ENCODE data around the gene MBL2.

Gene MBL2

DNA sequence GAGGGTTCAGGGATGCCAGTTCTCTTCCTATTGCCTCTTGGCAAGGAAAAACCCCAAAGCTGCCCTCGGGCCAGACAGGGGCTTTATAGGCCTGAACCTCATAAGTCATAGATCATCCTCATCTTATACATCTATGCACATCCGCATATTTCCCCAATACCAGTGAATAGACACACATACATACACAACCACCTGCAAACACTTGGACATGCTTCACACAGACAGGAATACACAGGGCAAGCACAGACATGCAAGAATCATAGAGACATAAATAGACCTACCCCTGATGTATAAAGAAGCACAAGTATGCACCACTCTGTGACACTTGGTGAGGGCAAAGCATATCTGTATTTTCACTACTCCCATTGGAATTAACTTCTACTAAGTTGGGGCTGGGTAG is 30.7 kb downstream of the MBL2 start:
- Histone ChIP-seq H3K36me3 (ENCODE audit: insufficient read depth, low read length) (no peaks in the 10 kb centered on the region), H3K4me3 (no peak overlapping the region)

DNA sequence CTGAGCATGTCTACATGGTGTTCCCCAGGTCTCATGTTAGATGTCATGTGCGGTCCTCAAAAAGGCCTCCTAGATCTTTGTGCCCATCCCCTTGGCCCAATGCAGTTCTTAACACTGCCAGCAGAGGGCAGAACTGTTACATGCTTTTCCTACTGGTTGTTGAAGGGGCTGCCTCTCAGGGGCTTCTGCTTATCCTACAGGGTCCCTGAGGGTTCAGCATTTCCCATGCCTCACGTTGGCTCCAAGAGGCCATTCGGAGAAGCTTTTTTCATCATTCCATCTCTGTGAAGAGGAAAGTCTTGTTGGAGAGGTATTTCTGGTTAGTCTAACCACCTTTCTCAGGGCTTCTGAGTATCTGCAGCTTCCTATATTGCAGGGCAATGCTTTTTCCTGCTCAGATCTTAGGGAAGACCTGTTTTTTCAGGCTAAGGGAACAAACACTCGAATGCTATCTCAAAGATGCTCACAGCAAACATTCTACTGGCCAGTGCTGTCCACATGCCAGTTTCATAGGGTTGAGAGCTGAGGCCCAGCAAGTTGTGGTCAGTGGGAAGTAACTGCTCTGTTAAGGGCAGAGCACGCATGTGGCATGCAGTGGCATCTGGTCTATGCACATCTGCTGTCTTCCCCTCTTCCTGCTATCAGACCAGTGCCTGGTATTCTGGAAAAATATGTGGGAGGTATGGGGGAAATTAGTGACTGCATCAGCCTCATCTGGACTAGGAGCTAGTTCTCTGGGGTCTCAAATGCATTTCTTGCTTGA is 31.5 kb downstream of the MBL2 start:
- no peaks in the 10 kb centered on the region for H3K36me3 ChIP-seq (ENCODE audit: insufficient read depth, low read length)
- no peak overlapping the region for H3K27ac ChIP-seq
- H3K9me3 ChIP-seq (ENCODE audit: low read depth, low read length), result no peaks in the 10 kb centered on the region
- no peak overlapping the region for H3K4me3 ChIP-seq
- DNase-seq (ENCODE audit: low read depth, low spot score), result no peak
- no peak overlapping the region for H3K9ac ChIP-seq (ENCODE audit: insufficient read length)
- TF ChIP-seq EZH2 (IDR thresholded peaks at IDR 0.05), result no peak
- no peak for TF ChIP-seq FOXP2 (optimal IDR thresholded peaks at IDR 0.05; ENCODE audit: control extremely low read depth, extremely low read length, insufficient read depth)
- TF ChIP-seq POLR2AphosphoS5 (IDR thresholded peaks at IDR 0.05; ENCODE audit: borderline replicate concordance, low read depth, low read length), result no peak

More for the DNA sequence above, 30.7 kb downstream of the MBL2 start:
- Histone ChIP-seq H3K9ac (ENCODE audit: insufficient read length) (no peak overlapping the region), H3K27ac (no peak overlapping the region), H3K9me3 (ENCODE audit: low read depth, low read length) (no peaks in the 10 kb centered on the region)
- DNase-seq (ENCODE audit: low read depth, low spot score), result no peak
- TF ChIP-seq EZH2 (IDR thresholded peaks at IDR 0.05) (no peak), POLR2AphosphoS5 (IDR thresholded peaks at IDR 0.05; ENCODE audit: borderline replicate concordance, low read depth, low read length) (no peak), FOXP2 (optimal IDR thresholded peaks at IDR 0.05; ENCODE audit: control extremely low read depth, extremely low read length, insufficient read depth) (no peak)

- H3K9me3 ChIP-seq (ENCODE audit: low read depth, low read length), result no peaks in the 10 kb centered on the region
- no peak overlapping the region for H3K4me3 ChIP-seq
- DNase-seq (ENCODE audit: low read depth, low spot score), result no peak
- H3K36me3 ChIP-seq (ENCODE audit: insufficient read depth, low read length), result no peaks in the 10 kb centered on the region
- no peak overlapping the region for H3K9ac ChIP-seq (ENCODE audit: insufficient read length)
- TF ChIP-seq FOXP2 (optimal IDR thresholded peaks at IDR 0.05; ENCODE audit: control extremely low read depth, extremely low read length, insufficient read depth) (no peak), EZH2 (IDR thresholded peaks at IDR 0.05) (no peak), POLR2AphosphoS5 (IDR thresholded peaks at IDR 0.05; ENCODE audit: borderline replicate concordance, low read depth, low read length) (no peak)
- no peak overlapping the region for H3K27ac ChIP-seq
These were observed 32.4 kb downstream of the MBL2 start for GRCh38 chr10:52740155-52740549.

GRCh38 chr10:52739380-52740154 is 33.0 kb downstream of the MBL2 start:
- DNase-seq (ENCODE audit: low read depth, low spot score), result no peak
- TF ChIP-seq FOXP2 (optimal IDR thresholded peaks at IDR 0.05; ENCODE audit: control extremely low read depth, extremely low read length, insufficient read depth) (no peak), EZH2 (IDR thresholded peaks at IDR 0.05) (no peak), POLR2AphosphoS5 (IDR thresholded peaks at IDR 0.05; ENCODE audit: borderline replicate concordance, low read depth, low read length) (no peak)
- H3K9me3 ChIP-seq (ENCODE audit: low read depth, low read length), result no peaks in the 10 kb centered on the region
- H3K36me3 ChIP-seq (ENCODE audit: insufficient read depth, low read length), result no peaks in the 10 kb centered on the region
- H3K27ac ChIP-seq, result no peak overlapping the region
- H3K4me3 ChIP-seq, result no peak overlapping the region
- H3K9ac ChIP-seq (ENCODE audit: insufficient read length), result no peak overlapping the region

DNA sequence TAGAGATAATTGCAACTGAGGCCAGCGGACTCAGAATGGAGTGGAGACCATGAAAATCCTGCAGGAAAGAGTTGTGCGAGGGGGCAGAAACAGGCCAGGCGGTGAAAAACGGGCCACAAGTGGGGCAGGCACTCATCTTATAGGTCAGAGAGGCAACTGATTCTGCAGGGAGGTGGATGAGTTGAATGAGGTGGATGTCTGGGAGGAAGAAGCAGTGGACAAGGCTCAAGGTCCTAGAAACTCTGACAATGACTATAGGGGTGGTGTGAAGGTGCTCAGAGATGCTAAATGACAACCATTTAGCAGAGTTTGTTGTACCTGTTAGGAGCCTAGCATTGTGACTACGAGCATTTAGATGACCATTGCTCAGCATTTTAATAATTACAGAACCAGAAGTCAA is 33.6 kb downstream of the MBL2 start:
- no peak for DNase-seq (ENCODE audit: low read depth, low spot score)
- H3K36me3 ChIP-seq (ENCODE audit: insufficient read depth, low read length), result no peaks in the 10 kb centered on the region
- H3K4me3 ChIP-seq, result no peak overlapping the region
- no peak overlapping the region for H3K9ac ChIP-seq (ENCODE audit: insufficient read length)
- no peaks in the 10 kb centered on the region for H3K9me3 ChIP-seq (ENCODE audit: low read depth, low read length)
- TF ChIP-seq POLR2AphosphoS5 (IDR thresholded peaks at IDR 0.05; ENCODE audit: borderline replicate concordance, low read depth, low read length) (no peak), FOXP2 (optimal IDR thresholded peaks at IDR 0.05; ENCODE audit: control extremely low read depth, extremely low read length, insufficient read depth) (no peak), EZH2 (IDR thresholded peaks at IDR 0.05) (no peak)
- no peak overlapping the region for H3K27ac ChIP-seq

DNA sequence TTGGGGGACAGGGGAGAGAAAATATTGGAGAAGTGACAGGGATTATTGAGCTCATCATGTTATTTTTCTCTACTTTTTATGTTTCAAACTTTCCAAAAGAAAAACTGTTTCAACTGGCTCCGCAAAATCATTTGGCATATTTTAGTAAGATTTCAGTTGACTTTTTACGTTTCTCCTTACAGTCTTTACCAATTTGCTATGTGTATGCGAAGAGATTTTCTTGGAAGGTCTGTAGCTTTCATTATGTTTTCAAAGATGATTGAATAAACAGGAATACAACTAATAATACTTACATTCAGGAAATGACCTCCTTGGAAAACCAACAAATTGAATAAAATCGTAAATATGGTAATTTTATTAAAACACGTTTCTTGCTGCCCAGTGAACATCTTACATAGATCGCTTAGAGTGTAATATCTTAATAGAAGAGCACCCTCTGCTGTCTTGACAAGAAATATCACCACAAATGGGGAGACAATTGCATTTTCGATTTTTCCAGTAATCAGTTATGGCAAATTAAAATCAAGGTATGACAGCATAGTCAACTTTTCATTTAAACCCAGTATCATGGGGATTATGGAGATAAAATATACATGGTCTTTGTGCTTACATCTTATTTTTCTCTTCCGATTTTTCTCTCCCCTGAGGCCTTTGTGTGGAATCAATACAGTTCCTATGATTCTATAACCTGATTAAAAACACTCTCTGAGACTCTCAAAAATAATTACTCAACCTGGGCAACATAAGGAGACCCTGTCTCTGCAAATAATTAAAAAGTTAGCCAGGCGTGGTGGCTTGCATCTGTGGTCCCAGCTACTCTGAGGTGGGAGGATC is 43.1 kb downstream of the MBL2 start:
- no peak for DNase-seq (ENCODE audit: low read depth, low spot score)
- Histone ChIP-seq H3K36me3 (ENCODE audit: insufficient read depth, low read length) (no peaks in the 10 kb centered on the region), H3K9me3 (ENCODE audit: low read depth, low read length) (no peaks in the 10 kb centered on the region), H3K4me3 (no peak overlapping the region), H3K9ac (ENCODE audit: insufficient read length) (no peak overlapping the region), H3K27ac (no peak overlapping the region)
- TF ChIP-seq FOXP2 (optimal IDR thresholded peaks at IDR 0.05; ENCODE audit: control extremely low read depth, extremely low read length, insufficient read depth) (no peak), EZH2 (IDR thresholded peaks at IDR 0.05) (no peak), POLR2AphosphoS5 (IDR thresholded peaks at IDR 0.05; ENCODE audit: borderline replicate concordance, low read depth, low read length) (no peak)

- Histone ChIP-seq H3K9ac (ENCODE audit: insufficient read length) (no peak overlapping the region), H3K27ac (no peak overlapping the region), H3K36me3 (ENCODE audit: insufficient read depth, low read length) (no peaks in the 10 kb centered on the region), H3K9me3 (ENCODE audit: low read depth, low read length) (no peaks in the 10 kb centered on the region), H3K4me3 (no peak overlapping the region)
- DNase-seq (ENCODE audit: low read depth, low spot score), result no peak
- TF ChIP-seq EZH2 (IDR thresholded peaks at IDR 0.05), result no peak
- TF ChIP-seq FOXP2 (optimal IDR thresholded peaks at IDR 0.05; ENCODE audit: control extremely low read depth, extremely low read length, insufficient read depth), result no peak
- TF ChIP-seq POLR2AphosphoS5 (IDR thresholded peaks at IDR 0.05; ENCODE audit: borderline replicate concordance, low read depth, low read length), result no peak
These were observed 52.6 kb downstream of the MBL2 start for GRCh38 chr10:52720018-52720417.
